ENCODE data around the gene ERCC6. TPM values are rescaled to one million over a fixed set of nuclear protein-coding genes. Genes with fewer than 3 reads are reported as not detected.

ERCC6 gene
- total and polyA plus RNA-seq, 2 experiments from 2014 or later, result 6.9 to 16.5 TPM

GRCh38 chr10:49499305-49499851, 39.5 kb downstream of the ERCC6 start:
- no peaks in the 10 kb centered on the region for H3K9me3 ChIP-seq (ENCODE audit: low read depth)
- H4K20me1 ChIP-seq (ENCODE audit: insufficient read depth, poor library complexity, severe bottlenecking), result no peaks in the 10 kb centered on the region
- no peaks in the 10 kb centered on the region for H3K9me2 ChIP-seq (replicated peaks; ENCODE audit: insufficient read depth)
- H3K4me2 ChIP-seq, result no peak overlapping the region
- H3K27me3 ChIP-seq, result no peaks in the 10 kb centered on the region
- no peak for DNase-seq (ENCODE audit: low spot score)
- no peaks in the 10 kb centered on the region for H3K79me2 ChIP-seq
- WGBS (ENCODE audit: low lambda C conversion rate, missing lambda C conversion rate), result 92% methylated on average over 5 of the region's 5 CpGs
- H2AFZ ChIP-seq, result no peak overlapping the region
- H3K4me1 ChIP-seq (ENCODE audit: insufficient read depth), result no peaks in the 10 kb centered on the region
- no peaks in the 10 kb centered on the region for H3K36me3 ChIP-seq (replicated peaks; ENCODE audit: insufficient read depth, low read depth)
- no peak overlapping the region for H3K27ac ChIP-seq
- TF ChIP-seq EZH2phosphoT487 (IDR thresholded peaks at IDR 0.05; ENCODE audit: low read depth, severe bottlenecking, unreplicated experiment) (no peak), CTCF (IDR thresholded peaks at IDR 0.05; ENCODE audit: poor library complexity) (no peak), EZH2 (IDR thresholded peaks at IDR 0.05; ENCODE audit: borderline replicate concordance) (no peak)
- no peak overlapping the region for H3K4me3 ChIP-seq

- DNase-seq (ENCODE audit: low spot score), result no peak
Observed at GRCh38 chr10:49498425-49498824, 40.5 kb downstream of the ERCC6 start.

GRCh38 chr10:49497358-49497757, 41.6 kb downstream of the ERCC6 start:
- no peaks in the 10 kb centered on the region for H3K79me2 ChIP-seq
- no peak overlapping the region for H3K27ac ChIP-seq
- H2AFZ ChIP-seq, result no peak overlapping the region
- no peak overlapping the region for H3K4me3 ChIP-seq
- H3K4me2 ChIP-seq, result no peak overlapping the region
- H3K27me3 ChIP-seq, result no peaks in the 10 kb centered on the region
- H3K36me3 ChIP-seq (replicated peaks; ENCODE audit: insufficient read depth, low read depth), result no peaks in the 10 kb centered on the region
- TF ChIP-seq EZH2 (IDR thresholded peaks at IDR 0.05; ENCODE audit: borderline replicate concordance), result no peak
- TF ChIP-seq CTCF (IDR thresholded peaks at IDR 0.05; ENCODE audit: poor library complexity), result no peak
- no peak for TF ChIP-seq EZH2phosphoT487 (IDR thresholded peaks at IDR 0.05; ENCODE audit: low read depth, severe bottlenecking, unreplicated experiment)
- H3K9me2 ChIP-seq (replicated peaks; ENCODE audit: insufficient read depth), result no peaks in the 10 kb centered on the region
- H3K4me1 ChIP-seq (ENCODE audit: insufficient read depth), result no peaks in the 10 kb centered on the region
- no peaks in the 10 kb centered on the region for H3K9me3 ChIP-seq (ENCODE audit: low read depth)
- WGBS (ENCODE audit: low lambda C conversion rate, missing lambda C conversion rate), result 82% methylated on average over 2 of the region's 2 CpGs
- no peaks in the 10 kb centered on the region for H4K20me1 ChIP-seq (ENCODE audit: insufficient read depth, poor library complexity, severe bottlenecking)
- DNase-seq (ENCODE audit: low spot score), result no peak

More at GRCh38 chr10:49498425-49498824, 40.5 kb downstream of the ERCC6 start:
- Histone ChIP-seq H3K9me3 (ENCODE audit: low read depth) (no peaks in the 10 kb centered on the region), H4K20me1 (ENCODE audit: insufficient read depth, poor library complexity, severe bottlenecking) (no peaks in the 10 kb centered on the region), H3K27ac (no peak overlapping the region), H3K9me2 (replicated peaks; ENCODE audit: insufficient read depth) (no peaks in the 10 kb centered on the region), H3K4me1 (ENCODE audit: insufficient read depth) (no peaks in the 10 kb centered on the region), H3K4me3 (no peak overlapping the region), H3K79me2 (no peaks in the 10 kb centered on the region), H3K4me2 (no peak overlapping the region), H2AFZ (no peak overlapping the region), H3K27me3 (no peaks in the 10 kb centered on the region), H3K36me3 (replicated peaks; ENCODE audit: insufficient read depth, low read depth) (no peaks in the 10 kb centered on the region)
- WGBS (ENCODE audit: low lambda C conversion rate, missing lambda C conversion rate), result 91% methylated on average over 2 of the region's 2 CpGs
- TF ChIP-seq CTCF (IDR thresholded peaks at IDR 0.05; ENCODE audit: poor library complexity), result no peak
